NCI-H82 (cell line): ENCODE results near the gene RAPGEFL1.
A peak's percentile ranks its signal among the peaks of the same experiment; 100 is the strongest.
"Not testable (repeated sequence)": the region's sequence is repeated elsewhere in the genome, so short reads cannot be mapped to it uniquely, and the experiment has no call there.

Experiments used
- DNase-seq: peaks from one replicate; lab custom pipeline; 2025; lab: John Stamatoyannopoulos, UW

The RAPGEFL1 gene

DNA sequence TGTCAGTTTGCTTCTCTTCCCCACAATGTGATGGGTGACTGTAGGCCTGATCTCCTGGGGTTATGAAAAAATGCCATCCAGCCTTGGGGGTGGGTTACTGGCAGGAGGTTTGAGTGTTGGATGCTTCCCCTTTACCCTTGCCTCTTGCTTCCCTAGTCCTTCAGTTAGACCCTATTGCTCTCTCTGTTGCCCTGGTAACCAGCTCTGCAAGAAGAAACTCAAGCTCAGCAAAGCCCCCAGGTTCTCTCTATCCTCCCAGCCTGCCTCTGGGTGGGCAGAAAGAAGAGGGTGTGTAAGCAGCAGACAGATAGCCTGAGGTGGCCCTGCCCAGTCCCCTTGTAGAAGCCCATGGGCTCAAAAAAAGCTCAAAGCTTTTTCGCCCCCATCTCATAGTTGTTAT lies 2.8 kb upstream of the RAPGEFL1 start:
- no peak for DNase-seq

DNA sequence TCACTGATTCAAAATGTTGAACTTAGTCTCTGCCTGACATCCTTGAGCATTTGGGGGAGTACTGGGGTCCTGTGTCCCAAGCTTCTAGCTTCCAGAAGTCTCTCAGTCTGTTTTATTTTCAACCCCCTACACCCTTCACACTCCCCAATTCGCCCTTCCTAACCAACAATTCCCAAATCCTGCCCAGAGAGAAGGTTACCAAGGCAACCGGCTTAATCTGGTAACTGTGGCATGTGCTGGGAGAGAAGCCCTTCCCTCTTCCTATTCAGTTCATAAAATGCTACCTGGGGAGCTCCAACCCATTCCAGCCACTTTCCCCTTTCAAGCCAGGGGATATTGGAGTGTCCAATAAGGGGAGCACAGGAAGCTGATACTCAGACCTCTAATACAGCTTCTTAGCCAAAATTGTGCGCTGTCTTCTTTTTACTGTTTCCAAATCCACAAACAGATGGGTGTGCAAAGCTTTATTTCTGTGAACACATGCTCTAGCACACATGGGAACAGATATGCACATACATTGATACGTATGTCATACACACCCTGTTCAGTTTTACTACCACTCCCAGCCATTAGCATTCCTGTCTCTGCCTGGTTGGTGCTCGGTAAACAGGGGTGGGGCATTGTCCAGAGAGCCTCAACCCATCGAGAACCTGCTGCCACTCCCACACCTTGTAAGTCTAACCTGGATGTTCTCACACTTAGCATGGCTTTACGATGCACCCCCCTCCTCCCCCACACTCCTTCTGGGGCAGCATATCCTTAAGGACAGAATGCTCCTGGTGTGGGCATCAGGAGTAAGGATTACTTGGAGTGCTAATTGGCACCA lies 1.1 kb upstream of the RAPGEFL1 start:
- peak; percentile 57 for DNase-seq

- no peak for DNase-seq
These were observed 538 bp upstream of the RAPGEFL1 start for GRCh38 chr17:40176754-40177110.

GRCh38 chr17:40178021-40178601 lies 841 bp downstream of the RAPGEFL1 start:
- no peak for DNase-seq

DNA sequence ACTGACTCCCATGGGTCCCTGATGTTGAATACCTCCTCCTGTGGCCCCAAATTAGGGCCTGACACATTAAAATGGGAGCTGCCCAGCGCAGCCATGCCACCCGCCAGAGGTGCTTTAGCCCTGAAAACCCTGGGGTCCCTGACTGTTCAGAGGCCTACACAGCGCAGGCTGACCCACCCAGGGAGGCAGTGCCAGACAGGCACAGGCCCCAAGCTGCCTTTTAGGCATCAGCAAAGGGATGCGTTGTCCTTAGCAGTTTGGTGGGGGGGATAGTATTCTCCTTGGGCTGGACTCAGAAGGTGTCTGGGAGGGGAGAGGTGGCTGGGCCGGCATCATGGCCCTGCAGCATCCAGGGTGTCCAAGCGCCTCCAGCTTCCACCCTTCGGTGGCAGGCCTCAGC lies 1.4 kb downstream of the RAPGEFL1 start:
- no peak for DNase-seq

GRCh38 chr17:40179923-40180659 lies 2.8 kb downstream of the RAPGEFL1 start:
- no peak for DNase-seq

DNA sequence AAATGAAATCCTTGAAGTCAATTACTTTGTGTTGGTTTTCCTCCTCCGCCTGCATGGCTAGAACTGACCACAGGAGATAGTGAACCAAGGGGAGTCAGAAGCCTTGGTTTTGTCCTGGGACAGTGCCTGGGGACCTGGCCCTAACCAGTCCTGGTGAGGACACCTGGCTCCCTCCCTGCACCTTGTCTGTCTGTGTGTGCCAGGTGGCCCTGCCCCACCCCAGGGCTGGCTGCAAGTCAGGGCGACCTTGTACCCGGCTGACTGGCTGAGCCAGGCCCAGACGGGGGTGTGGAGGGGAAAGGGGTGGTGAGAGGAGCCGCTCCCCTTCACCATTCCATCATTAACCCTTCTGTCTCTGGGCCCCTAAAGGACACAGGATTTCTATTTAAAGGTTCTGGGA lies 3.4 kb downstream of the RAPGEFL1 start:
- no peak for DNase-seq

DNA sequence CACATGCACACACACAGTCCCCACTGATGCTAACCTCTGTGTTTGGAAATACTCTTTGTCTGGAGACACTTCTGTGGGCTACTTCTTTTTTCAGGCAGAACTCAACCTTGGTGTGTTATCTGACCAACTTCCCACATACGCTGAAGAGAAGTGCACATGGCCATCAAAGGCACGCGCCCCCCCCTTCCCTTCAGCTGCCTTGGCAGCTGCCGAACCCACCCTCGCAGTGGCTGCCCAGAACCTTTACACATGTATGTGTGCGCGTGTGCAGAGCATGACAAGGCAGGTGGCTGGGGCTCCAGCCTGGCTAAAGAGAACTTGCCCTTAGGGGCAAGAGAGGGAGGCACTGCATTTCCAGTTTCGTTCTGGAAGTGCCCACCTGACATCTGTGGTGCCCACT lies 3.9 kb downstream of the RAPGEFL1 start:
- DNase-seq, result no peak

- DNase-seq, result no peak
These were observed 5.3 kb downstream of the RAPGEFL1 start for GRCh38 chr17:40182606-40183005.

DNA sequence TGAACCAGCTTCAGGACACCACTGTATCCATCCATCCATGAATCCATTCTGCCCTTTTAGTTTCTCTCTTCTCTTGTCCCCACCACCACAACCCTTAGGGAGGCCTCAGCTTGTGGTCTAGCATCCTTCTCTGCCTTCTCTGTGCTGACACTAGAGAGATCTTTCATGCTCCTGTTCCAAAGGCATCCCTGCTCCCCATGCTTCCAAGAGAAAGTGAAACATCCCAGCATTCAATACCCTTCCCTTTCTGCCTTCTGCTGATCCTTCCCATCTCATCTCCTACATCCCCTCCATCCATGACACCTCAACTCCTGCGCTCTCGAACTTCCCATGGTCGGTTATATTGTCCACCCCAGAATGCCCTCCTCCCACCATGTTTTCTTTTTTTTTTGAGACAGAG lies 10.0 kb downstream of the RAPGEFL1 start:
- DNase-seq, result no peak

GRCh38 chr17:40188694-40189093 lies 11.4 kb downstream of the RAPGEFL1 start:
- no peak for DNase-seq

DNA sequence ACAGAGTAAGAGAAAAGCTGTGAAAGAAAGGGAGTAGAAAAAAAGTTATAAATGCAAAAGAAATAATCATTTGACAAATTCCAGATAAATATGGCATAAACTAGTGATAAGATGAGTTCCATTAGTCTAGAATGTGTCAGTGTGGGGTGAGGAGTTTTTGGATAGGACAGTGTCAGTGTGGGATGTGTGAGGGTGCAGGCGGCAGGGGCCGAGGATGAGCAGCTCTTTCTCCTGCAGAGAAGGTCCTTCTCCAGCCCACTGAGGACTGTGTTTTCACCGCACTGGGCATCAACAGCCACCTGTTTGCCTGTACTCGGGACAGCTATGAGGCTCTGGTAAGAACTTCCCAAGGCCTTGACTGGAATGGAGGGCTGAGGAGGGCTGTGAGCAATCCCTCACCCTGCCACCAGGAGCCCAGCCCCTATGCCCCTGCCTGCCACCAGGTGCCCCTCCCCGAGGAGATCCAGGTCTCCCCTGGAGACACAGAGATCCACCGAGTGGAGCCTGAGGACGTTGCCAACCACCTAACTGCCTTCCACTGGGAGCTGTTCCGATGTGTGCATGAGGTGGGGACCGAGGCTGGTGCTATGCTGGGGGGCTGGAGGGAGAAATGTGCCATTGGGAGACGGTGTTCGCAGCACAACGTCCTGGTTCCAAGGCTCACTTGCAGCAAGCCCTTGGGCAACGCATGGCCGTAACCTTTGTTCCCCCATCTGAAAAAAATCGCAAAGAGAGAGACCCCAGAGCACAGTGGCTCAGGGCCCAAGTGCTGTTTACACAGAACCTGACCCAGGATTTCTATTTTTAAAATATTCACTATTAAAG lies 13.1 kb downstream of the RAPGEFL1 start:
- peak; percentile 58 for DNase-seq

GRCh38 chr17:40191237-40192208 lies 14.3 kb downstream of the RAPGEFL1 start:
- peak; percentile 66 for DNase-seq

DNA sequence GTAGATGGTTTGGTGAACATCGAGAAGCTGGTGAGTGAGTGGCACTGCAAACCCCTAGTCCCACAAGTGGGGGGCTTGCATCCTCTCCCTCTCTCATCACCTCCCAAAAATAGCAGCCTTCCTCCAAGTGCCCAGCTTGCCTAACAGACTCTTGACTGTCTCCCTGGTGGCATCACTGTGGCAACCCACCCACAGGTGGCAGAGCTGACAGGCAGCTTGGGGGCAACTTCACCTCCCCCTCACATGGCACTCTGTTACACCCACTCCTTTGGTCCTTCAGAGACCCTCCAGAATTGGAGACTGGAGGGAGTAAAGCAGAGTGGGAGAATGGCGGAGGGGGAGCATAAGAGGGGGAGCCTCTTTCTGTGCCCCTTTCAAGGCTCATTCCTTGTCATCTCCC lies 15.7 kb downstream of the RAPGEFL1 start:
- DNase-seq, result no peak

GRCh38 chr17:40194821-40195220 lies 17.6 kb downstream of the RAPGEFL1 start:
- DNase-seq, result no peak

- DNase-seq, result no peak
These were observed 20.3 kb downstream of the RAPGEFL1 start for GRCh38 chr17:40197550-40197949.

DNA sequence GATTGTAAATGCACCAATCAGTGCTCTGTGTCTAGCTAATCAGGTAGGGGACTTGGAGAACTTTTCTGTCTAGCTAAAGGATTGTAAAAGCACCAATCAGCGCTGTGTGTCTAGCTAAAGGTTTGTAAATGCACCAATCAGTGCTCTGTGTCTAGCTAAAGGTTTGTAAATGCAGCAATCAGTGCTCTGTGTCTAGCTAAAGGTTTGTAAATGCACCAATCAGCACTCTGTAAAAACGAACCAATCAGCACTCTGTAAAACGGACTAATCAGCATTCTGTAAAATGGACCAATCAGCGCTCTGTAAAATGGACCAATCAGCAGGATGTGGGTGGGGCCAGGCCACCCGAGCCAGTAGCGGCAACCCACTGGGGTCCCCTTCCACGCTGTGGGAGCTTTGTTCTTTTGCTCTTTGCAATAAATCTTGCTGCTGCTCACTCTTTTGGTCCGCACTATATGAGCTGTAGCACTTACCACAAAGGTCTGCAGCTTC lies 20.7 kb downstream of the RAPGEFL1 start:
- peak; percentile 19 for DNase-seq

DNA sequence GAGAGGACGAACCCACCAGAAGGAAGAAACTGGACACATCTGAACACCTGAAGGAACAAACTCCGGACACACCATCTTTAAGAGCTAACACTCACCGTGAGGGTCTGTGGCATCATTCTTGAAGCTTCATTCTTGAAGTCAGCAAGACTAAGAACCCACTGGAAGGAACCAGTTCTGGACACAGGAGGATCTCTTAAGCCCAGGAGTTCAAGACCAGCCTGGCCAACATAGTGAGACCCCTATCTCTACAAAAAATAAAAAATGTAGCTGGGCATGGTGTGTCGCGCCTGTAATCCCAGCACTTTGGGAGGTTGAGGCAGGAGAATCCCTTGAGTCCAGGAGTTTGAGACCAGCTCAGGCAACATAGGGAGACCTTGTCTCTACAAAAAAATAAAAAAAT lies 21.3 kb downstream of the RAPGEFL1 start:
- DNase-seq, result no peak

GRCh38 chr17:40203131-40203530 lies 25.9 kb downstream of the RAPGEFL1 start:
- DNase-seq, result no peak

DNA sequence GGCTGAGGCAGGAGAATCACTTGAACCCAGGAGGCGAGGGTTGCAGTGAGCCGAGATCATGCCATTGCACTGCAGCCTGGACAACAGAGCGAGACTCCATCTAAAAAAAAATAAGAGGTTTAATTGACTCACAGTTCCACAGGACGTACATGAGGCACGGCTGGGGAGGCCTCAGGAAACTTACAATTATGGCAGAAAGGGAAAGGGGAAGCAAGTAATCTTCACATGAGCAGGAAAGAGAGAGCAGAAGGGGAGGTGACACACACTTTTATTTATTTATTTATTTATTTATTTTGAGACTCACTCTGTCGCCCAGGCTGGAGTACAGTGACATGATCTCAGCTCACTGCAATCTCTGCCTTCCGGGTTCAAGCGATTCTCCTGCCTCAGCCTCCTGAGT lies 28.9 kb downstream of the RAPGEFL1 start:
- not testable (repeated sequence) for DNase-seq
